Stomach (tissue), 4 donors: ENCODE data around the gene CST1.
"Not testable (repeated sequence)": the region's sequence is repeated elsewhere in the genome, so short reads cannot be mapped to it uniquely, and the experiment has no call there.

Experiments used
- POLR2A ChIP-seq, 4 donors: fragments of 450-650 bp; IDR thresholded peaks; one replicate each; pipeline ENCODE4 v1.6.1; 2016; ENCODE audit warnings: antibody characterized with exemption in 4 of 4, control low read depth in 2 of 4, mild to moderate bottlenecking in 1 of 4, moderate library complexity in 1 of 4
- POLR2AphosphoS5 ChIP-seq, 3 donors: sonication (generic); formaldehyde crosslinking; IDR thresholded peaks; one replicate each; pipeline ENCODE4 v1.6.1; 2016; ENCODE audit warnings: antibody characterized with exemption in 3 of 3
- TF ChIP-seq, protein P1 (sequence below), 7 experiments: fragments of 450-650 bp in 4 of 7; fragments of 200-600 bp in 3 of 7; sonication (generic) in 3 of 7; IDR thresholded peaks; one replicate each; pipeline ENCODE4 v1.5.1; 2016 to 2019; ENCODE audit warnings: antibody characterized with exemption in 7 of 7, control low read depth in 2 of 7, mild to moderate bottlenecking in 1 of 7

DNA sequence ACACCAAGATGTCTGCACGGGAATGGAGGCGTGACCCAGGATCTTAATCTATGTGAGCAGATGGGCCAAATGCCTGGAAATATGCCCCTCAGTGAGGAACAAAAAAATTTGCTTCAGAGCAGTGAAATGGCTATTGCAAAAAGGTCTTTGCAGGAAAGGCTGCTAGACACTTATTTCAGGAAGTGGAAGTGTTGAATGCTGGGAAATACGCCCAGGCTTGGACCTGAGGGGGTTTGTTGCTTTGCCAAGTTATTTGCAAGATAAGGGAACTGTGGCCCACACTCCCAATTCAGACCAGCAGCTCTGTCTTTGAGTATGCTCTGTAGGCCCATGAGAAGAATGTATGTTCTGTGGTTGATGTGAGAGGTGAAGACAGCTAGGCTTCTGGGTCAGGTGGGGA lies 15.3 kb downstream of the CST1 start:
- TF ChIP-seq POLR2A, POLR2AphosphoS5 (IDR thresholded peaks at IDR 0.05): not testable (repeated sequence)
- TF ChIP-seq, protein P1, sequence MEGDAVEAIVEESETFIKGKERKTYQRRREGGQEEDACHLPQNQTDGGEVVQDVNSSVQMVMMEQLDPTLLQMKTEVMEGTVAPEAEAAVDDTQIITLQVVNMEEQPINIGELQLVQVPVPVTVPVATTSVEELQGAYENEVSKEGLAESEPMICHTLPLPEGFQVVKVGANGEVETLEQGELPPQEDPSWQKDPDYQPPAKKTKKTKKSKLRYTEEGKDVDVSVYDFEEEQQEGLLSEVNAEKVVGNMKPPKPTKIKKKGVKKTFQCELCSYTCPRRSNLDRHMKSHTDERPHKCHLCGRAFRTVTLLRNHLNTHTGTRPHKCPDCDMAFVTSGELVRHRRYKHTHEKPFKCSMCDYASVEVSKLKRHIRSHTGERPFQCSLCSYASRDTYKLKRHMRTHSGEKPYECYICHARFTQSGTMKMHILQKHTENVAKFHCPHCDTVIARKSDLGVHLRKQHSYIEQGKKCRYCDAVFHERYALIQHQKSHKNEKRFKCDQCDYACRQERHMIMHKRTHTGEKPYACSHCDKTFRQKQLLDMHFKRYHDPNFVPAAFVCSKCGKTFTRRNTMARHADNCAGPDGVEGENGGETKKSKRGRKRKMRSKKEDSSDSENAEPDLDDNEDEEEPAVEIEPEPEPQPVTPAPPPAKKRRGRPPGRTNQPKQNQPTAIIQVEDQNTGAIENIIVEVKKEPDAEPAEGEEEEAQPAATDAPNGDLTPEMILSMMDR (IDR thresholded peaks at IDR 0.05) = not testable (repeated sequence)
